Transverse colon (tissue), 4 donors: ENCODE results near the gene ARF4.

Experiments used
- CTCF ChIP-seq, 5 experiments: fragments of 200-600 bp in 3 of 5; fragments of 450-650 bp in 2 of 5; sonication (generic) in 3 of 5; IDR thresholded peaks; 1 replicate in 2 of 5; 2 replicates in 3 of 5; pipeline ENCODE4 v1.5.1; 2016 to 2017; ENCODE audit warnings: antibody characterized with exemption in 5 of 5, inconsistent platforms in 3 of 5, mild to moderate bottlenecking in 2 of 5, moderate library complexity in 1 of 5
- EP300 ChIP-seq: sonication (generic); formaldehyde crosslinking; IDR thresholded peaks from one replicate; pipeline ENCODE4 v1.6.1; 2017; ENCODE audit warnings: antibody characterized with exemption, low read depth
- POLR2A ChIP-seq: fragments of 450-650 bp; IDR thresholded peaks from one replicate; pipeline ENCODE4 v1.6.1; 2016; ENCODE audit warnings: antibody characterized with exemption, mild to moderate bottlenecking, moderate library complexity
- POLR2AphosphoS5 ChIP-seq, 3 donors: sonication (generic); formaldehyde crosslinking; IDR thresholded peaks; one replicate each; pipeline ENCODE4 v1.6.1; 2016; ENCODE audit warnings: antibody characterized with exemption in 3 of 3

GRCh38 chr3:57555738-57556458 is 41.2 kb downstream of the ARF4 start, which contains the start of gene PDE12:
- TF ChIP-seq CTCF (IDR thresholded peaks at IDR 0.05) (no peak), POLR2AphosphoS5 (IDR thresholded peaks at IDR 0.05) (peak; percentile 79 to 95 (median 93)), POLR2A (peak; percentile 92), EP300 (no peak)
